ENCODE measurements around the gene SLC44A2. TPM values are rescaled to one million over a fixed set of nuclear protein-coding genes. Genes with fewer than 3 reads are reported as not detected.

SLC44A2 gene
- total and polyA plus RNA-seq, 10 of the 15 experiments (the other 5 are each of a cell fraction or from before 2014, with no cell fraction given), result 3.0 to 51.3 (median 26.8) TPM

DNA sequence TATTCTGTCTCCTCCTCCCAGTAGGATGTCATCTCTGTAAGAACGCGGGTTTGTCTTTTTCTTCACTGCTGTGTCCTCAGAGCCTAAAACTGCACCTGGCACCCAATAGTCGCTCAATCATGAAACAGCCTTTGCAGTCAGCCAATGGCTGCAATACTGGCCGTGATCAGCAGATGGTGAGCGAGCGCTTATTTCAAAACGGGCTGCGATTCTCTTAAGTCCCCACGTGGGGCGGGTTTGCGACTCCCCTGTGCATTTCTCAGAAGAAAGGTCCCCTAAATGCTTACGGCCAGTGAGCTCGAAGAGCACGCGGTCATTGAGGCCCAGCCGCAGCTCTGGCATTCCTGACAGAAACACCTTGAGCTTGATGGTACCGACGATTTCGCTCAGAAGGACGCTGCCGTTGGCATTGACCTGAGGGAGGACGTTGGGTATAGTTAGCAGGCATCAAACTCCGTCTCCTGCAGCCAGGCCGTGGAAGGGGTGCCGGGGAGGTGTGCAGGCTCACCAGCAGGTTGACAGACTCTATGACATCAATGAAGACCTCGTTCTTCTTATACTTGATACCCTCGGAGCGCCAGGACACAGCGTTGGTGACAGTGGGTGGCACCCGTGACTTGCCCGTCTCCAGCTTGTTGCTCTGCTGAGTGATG is 44.2 kb upstream of the SLC44A2 start:
- Histone ChIP-seq H3K79me2 (ENCODE audit: control insufficient read depth, insufficient read depth, low read length) (no peaks in the 10 kb centered on the region), H4K20me1 (ENCODE audit: control insufficient read depth, insufficient read depth) (no peaks in the 10 kb centered on the region), H2AFZ (ENCODE audit: control insufficient read depth, low read depth, low read length) (peak overlapping the region; percentile 56), H3K36me3 (ENCODE audit: control insufficient read depth in 2 of 2, insufficient read depth in 2 of 2, low read length in 1 of 2) (no peaks in the 10 kb centered on the region), H3K4me3 (no peak overlapping the region), H3K27ac (ENCODE audit: control insufficient read depth, insufficient read depth) (no peak overlapping the region), H3K9me3 (replicated peaks; ENCODE audit: control insufficient read depth, insufficient read depth, low read length) (no peaks in the 10 kb centered on the region), H3K27me3 (replicated peaks in 1 of 2; ENCODE audit: control insufficient read depth in 2 of 2, insufficient read depth in 2 of 2, low read length in 1 of 2) (no peaks in the 10 kb centered on the region; a peak in 1 of 4 replicates), H3K4me1 (ENCODE audit: control insufficient read depth, insufficient read depth, low read length) (peaks cover 2% of the 10 kb centered on the region; the same call in 1 of the 2 replicates), H3K9ac (ENCODE audit: control insufficient read depth, insufficient read depth, low read length) (no peak overlapping the region), H3K4me2 (ENCODE audit: control insufficient read depth, insufficient read depth) (peak overlapping the region; percentile 63; the same call in 1 of the 2 replicates)
- WGBS (ENCODE audit: insufficient coverage, insufficient replicate concordance, low lambda C conversion rate, missing lambda C conversion rate), result 20% methylated on average over 31 of the region's 31 CpGs
- SMC1A ChIA-PET (ENCODE audit: uncharacterized antibody, unreplicated experiment), result interaction anchor here (0.6 to 9.0 kb wide), 25 partner anchors 9 to 283 kb away, joined by 3 to 252 read pairs (median 4); partner anchors contain the start of gene QTRT1
- peak; percentile 96 for ATAC-seq
- peak; percentile 97 for FAIRE-seq
- in situ Hi-C loops (cut with MboI), result loop anchor here (5.0 kb wide), 2 partner anchors 61 to 116 kb away; no protein-coding TSS in a partner anchor
- RAD21 ChIA-PET (ENCODE audit: unreplicated experiment), result interaction anchor here (0.6 to 5.7 kb wide), 21 partner anchors 9 to 762 kb away, joined by 3 to 250 read pairs (median 5); partner anchors contain the start of genes ATG4D, CDC37, DNM2 and FBXL12
- CTCF ChIA-PET, result interaction anchor here (0.6 to 9.3 kb wide), 47 partner anchors 10 to 289 kb away, joined by 3 to 397 read pairs (median 4); partner anchors contain the start of genes CDKN2D, DNM2, QTRT1 and TMED1
- BruUV-seq (replicated peaks), result no TSS peak
- intact Hi-C loops (cut with micrococcal nuclease; ENCODE audit: unreplicated experiment), result loop anchor here (1.0 kb wide), 2 partner anchors 63 to 118 kb away; no protein-coding TSS in a partner anchor
- DNase-seq (ENCODE audit: low read depth, low spot score), result no peak
- POLR2A ChIA-PET, result interaction anchor here (0.6 to 4.0 kb wide), 6 partner anchors 15 to 119 kb away, joined by 3 to 24 read pairs (median 4); no protein-coding TSS in a partner anchor
- TF ChIP-seq, protein P1, sequence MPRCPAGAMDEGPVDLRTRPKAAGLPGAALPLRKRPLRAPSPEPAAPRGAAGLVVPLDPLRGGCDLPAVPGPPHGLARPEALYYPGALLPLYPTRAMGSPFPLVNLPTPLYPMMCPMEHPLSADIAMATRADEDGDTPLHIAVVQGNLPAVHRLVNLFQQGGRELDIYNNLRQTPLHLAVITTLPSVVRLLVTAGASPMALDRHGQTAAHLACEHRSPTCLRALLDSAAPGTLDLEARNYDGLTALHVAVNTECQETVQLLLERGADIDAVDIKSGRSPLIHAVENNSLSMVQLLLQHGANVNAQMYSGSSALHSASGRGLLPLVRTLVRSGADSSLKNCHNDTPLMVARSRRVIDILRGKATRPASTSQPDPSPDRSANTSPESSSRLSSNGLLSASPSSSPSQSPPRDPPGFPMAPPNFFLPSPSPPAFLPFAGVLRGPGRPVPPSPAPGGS (IDR thresholded peaks at IDR 0.05; ENCODE audit: borderline replicate concordance, insufficient read depth, low read depth, low read length, poor library complexity, severe bottlenecking), result no peak
- TF ChIP-seq, protein P2, sequence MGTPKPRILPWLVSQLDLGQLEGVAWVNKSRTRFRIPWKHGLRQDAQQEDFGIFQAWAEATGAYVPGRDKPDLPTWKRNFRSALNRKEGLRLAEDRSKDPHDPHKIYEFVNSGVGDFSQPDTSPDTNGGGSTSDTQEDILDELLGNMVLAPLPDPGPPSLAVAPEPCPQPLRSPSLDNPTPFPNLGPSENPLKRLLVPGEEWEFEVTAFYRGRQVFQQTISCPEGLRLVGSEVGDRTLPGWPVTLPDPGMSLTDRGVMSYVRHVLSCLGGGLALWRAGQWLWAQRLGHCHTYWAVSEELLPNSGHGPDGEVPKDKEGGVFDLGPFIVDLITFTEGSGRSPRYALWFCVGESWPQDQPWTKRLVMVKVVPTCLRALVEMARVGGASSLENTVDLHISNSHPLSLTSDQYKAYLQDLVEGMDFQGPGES (IDR thresholded peaks at IDR 0.05), result no peak
- TF ChIP-seq, protein P3, sequence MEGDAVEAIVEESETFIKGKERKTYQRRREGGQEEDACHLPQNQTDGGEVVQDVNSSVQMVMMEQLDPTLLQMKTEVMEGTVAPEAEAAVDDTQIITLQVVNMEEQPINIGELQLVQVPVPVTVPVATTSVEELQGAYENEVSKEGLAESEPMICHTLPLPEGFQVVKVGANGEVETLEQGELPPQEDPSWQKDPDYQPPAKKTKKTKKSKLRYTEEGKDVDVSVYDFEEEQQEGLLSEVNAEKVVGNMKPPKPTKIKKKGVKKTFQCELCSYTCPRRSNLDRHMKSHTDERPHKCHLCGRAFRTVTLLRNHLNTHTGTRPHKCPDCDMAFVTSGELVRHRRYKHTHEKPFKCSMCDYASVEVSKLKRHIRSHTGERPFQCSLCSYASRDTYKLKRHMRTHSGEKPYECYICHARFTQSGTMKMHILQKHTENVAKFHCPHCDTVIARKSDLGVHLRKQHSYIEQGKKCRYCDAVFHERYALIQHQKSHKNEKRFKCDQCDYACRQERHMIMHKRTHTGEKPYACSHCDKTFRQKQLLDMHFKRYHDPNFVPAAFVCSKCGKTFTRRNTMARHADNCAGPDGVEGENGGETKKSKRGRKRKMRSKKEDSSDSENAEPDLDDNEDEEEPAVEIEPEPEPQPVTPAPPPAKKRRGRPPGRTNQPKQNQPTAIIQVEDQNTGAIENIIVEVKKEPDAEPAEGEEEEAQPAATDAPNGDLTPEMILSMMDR (IDR thresholded peaks at IDR 0.05 in 2 of 3, conservative IDR thresholded peaks at IDR 0.05 in 1 of 3; ENCODE audit: control insufficient read depth in 2 of 3, extremely low read depth in 1 of 3, insufficient read depth in 1 of 3, low read depth in 3 of 3, low read length in 3 of 3), result peak; percentile 99 to 100 (median 100); a peak in 5 of 6 replicates
- TF ChIP-seq YY1 (IDR thresholded peaks at IDR 0.05; ENCODE audit: low read depth, low read length), result peak; percentile 86
- TF ChIP-seq GABPA (IDR thresholded peaks at IDR 0.05; ENCODE audit: low read depth), result no peak
- TF ChIP-seq MXI1 (IDR thresholded peaks at IDR 0.05; ENCODE audit: low read depth, low read length), result peak; percentile 40; the same call in 1 of the 2 replicates
- TF ChIP-seq SUPT20H (IDR thresholded peaks at IDR 0.05; ENCODE audit: borderline replicate concordance, control insufficient read depth, low read depth, low read length), result no peak
- no peak for TF ChIP-seq STAT3 (IDR thresholded peaks at IDR 0.05; ENCODE audit: low read depth, low read length)
- TF ChIP-seq POLR2A (IDR thresholded peaks at IDR 0.05; ENCODE audit: low read depth, low read length), result no peak
- no peak for TF ChIP-seq SP1 (IDR thresholded peaks at IDR 0.05; ENCODE audit: low read depth, low read length)
- TF ChIP-seq DPF2 (IDR thresholded peaks at IDR 0.05), result no peak
- TF ChIP-seq WRNIP1 (IDR thresholded peaks at IDR 0.05; ENCODE audit: borderline replicate concordance, low read depth, low read length), result 0 out of 2 replicates have a peak, but pooled peaks have one; percentile 71
- TF ChIP-seq, protein P4, sequence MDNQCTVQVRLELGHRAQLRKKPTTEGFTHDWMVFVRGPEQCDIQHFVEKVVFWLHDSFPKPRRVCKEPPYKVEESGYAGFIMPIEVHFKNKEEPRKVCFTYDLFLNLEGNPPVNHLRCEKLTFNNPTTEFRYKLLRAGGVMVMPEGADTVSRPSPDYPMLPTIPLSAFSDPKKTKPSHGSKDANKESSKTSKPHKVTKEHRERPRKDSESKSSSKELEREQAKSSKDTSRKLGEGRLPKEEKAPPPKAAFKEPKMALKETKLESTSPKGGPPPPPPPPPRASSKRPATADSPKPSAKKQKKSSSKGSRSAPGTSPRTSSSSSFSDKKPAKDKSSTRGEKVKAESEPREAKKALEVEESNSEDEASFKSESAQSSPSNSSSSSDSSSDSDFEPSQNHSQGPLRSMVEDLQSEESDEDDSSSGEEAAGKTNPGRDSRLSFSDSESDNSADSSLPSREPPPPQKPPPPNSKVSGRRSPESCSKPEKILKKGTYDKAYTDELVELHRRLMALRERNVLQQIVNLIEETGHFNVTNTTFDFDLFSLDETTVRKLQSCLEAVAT (IDR thresholded peaks at IDR 0.05), result 0 out of 2 replicates have a peak, but pooled peaks have one; percentile 28
- 0 out of 4 replicates have a peak, but pooled peaks of 1 of the 2 experiments have one; percentile 23 for TF ChIP-seq BHLHE40 (IDR thresholded peaks at IDR 0.05; ENCODE audit: borderline replicate concordance in 1 of 2, low read depth in 2 of 2, low read length in 1 of 2)
- 0 out of 2 replicates have a peak, but pooled peaks have one; percentile 32 for TF ChIP-seq GATAD2B (conservative IDR thresholded peaks at IDR 0.05; ENCODE audit: low read depth)
